AG04450 (cell line): ENCODE results near the gene TGFBR3. TPM values are rescaled to one million over a fixed set of nuclear protein-coding genes. Genes with fewer than 3 reads are reported as not detected.

ENCODE experiments used
- CTCF ChIA-PET: fragments of 300-600, 350-600 bp; formaldehyde crosslinking; extraction: SDS; loops from one replicate; lab custom pipeline; 2022; ENCODE audit warnings: antibody characterized with exemption, inconsistent platforms; lab: Charles Lee
- POLR2A ChIA-PET: fragments of 350-600 bp; formaldehyde crosslinking; extraction: SDS; loops from one replicate; lab custom pipeline; 2021; ENCODE audit warnings: antibody characterized with exemption, inconsistent platforms; lab: Yijun Ruan, JAX
- DNase-seq: peaks from one replicate; pipeline ENCODE4 v3.0.0-alpha.2; 2011; ENCODE audit warnings: low read depth, low spot score
- H3K27ac ChIP-seq: one replicate; pipeline ENCODE4 v1.5.1; 2012; ENCODE audit warnings: low read depth, low read length, control low read depth
- H3K27me3 ChIP-seq: one replicate; pipeline ENCODE4 v1.6.0; 2012; ENCODE audit warnings: low read length; ENCODE audit not compliant: control insufficient read depth, insufficient read depth
- H3K4me3 ChIP-seq: 2 replicates; pipeline ENCODE4 v1.5.1; 2011; ENCODE audit warnings: mild to moderate bottlenecking, low read depth, low read length, control low read depth
- H3K9me3 ChIP-seq: 2 replicates; pipeline ENCODE4 v1.5.1; 2012; ENCODE audit warnings: low read length; ENCODE audit not compliant: control insufficient read depth, insufficient read depth
- CTCF ChIP-seq: IDR thresholded peaks from 2 replicates; pipeline ENCODE4 v1.5.1; 2011; ENCODE audit warnings: low read depth, low read length, control low read depth, inconsistent platforms
- polyA plus RNA-seq: library from polyadenylated mRNA; depleted of rRNA; stranded (reverse); fragments of >200 nt; gene quantifications from 2 replicates; pipeline ENCODE4 v1.2.3, GENCODE V29; 2011

TGFBR3 gene
- polyA plus RNA-seq, 1 experiment: 36.5 TPM

- CTCF ChIA-PET: no interaction called here
- H3K27me3 ChIP-seq: no peaks in the 10 kb centered on the region
- POLR2A ChIA-PET: no interaction called here
Observed at GRCh38 chr1:91720044-91720443, 165.9 kb downstream of the TGFBR3 start.

DNA sequence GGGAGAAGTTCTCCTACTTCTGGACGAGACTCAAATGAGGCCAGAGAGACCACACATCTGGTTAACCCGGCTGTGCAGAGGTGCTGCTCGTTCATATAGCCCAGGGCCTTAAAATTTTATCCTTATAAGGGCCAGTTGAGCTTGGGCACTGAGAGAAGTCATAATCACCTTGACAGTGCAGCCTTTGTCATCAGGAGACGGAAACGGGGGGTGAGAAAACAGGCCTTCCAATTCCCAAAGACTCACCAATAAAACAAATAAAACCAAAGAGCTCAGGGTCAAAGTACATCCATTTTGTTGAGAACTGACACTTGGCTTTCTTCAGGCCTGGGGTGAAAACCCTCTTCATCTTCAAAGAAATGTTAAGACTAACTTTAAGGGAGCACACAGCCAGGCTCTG, 167.1 kb downstream of the TGFBR3 start:
- CTCF ChIA-PET: no interaction called here
- TF ChIP-seq CTCF: no peak
- Histone ChIP-seq H3K9me3 (no peaks in the 10 kb centered on the region), H3K27me3 (no peaks in the 10 kb centered on the region), H3K4me3 (no peak overlapping the region), H3K27ac (no peak overlapping the region)
- POLR2A ChIA-PET: no interaction called here
- no peak for DNase-seq

More at GRCh38 chr1:91720044-91720443, 165.9 kb downstream of the TGFBR3 start:
- no peak overlapping the region for H3K4me3 ChIP-seq
- no peak overlapping the region for H3K27ac ChIP-seq
- H3K9me3 ChIP-seq: no peaks in the 10 kb centered on the region
- DNase-seq: no peak
- TF ChIP-seq CTCF: no peak

DNA sequence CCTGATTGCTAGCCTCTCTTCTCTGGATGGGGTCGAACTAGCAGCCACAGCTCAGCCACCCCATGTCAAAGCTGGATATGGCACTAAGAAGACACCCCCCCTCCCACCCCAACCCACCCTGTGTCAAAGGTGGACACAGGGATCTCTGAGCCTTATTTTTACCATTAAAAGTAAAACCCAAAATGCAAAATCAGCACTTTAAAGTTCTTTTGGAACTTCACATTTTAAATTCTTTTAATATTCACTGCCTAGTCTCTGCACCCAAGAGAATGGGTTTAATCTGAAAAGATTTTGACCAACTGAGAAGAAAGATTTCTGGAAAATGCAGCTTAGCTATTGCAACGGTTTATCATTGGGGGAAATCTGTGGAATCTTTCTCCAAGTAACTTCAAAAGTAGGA, 167.6 kb downstream of the TGFBR3 start:
- H3K9me3 ChIP-seq: no peaks in the 10 kb centered on the region
- no peak overlapping the region for H3K27ac ChIP-seq
- no peak for TF ChIP-seq CTCF
- no peak for DNase-seq
- H3K4me3 ChIP-seq: no peak overlapping the region
- ChIA-PET CTCF (interaction anchor here (0.6 kb wide), 1 partner anchor 207 kb away, joined by 4 read pairs; no protein-coding TSS in a partner anchor), POLR2A (no interaction called here)
- H3K27me3 ChIP-seq: no peaks in the 10 kb centered on the region

DNA sequence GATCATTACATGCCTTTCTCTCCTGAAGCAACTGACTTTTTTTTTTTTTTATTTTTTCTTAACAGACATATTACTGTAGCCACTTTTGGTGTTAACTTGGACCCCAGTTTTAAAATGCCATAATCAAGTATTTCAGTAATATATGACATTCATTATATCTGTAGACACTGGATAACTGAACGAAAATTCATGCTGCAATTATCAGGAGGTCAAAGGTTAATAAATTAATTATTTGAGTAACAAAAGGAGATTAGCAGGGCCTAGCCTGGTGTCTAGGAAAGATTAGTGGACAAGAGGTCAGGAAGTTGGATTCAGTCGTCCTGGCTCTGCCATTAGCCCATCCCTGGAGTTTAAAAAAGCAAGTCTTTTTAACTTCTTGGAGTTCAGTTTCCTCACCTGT, 168.1 kb downstream of the TGFBR3 start:
- no peak for DNase-seq
- ChIA-PET POLR2A (no interaction called here), CTCF (interaction anchor here (0.6 kb wide), 1 partner anchor 206 kb away, joined by 4 read pairs; no protein-coding TSS in a partner anchor)
- H3K4me3 ChIP-seq: no peak overlapping the region
- H3K9me3 ChIP-seq: no peaks in the 10 kb centered on the region
- no peak overlapping the region for H3K27ac ChIP-seq
- no peaks in the 10 kb centered on the region for H3K27me3 ChIP-seq
- no peak for TF ChIP-seq CTCF

DNA sequence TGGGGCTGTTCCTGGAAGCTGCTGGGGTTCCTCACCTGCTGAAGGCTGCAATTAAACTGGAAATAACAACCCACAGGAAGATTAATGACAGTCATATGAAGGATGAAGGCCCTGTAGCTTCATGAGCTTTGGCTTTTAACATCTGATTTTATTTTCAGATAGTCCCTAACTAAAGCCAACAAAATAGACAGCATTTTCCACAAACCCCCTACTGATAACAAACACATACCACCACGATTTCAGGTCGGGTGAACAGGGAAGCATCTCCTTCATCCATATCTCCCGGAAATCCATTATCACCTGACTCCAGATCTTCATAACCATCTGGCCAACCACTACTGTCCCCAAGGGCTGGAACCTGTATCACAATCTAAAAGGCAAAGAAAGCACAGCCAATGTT, 169.6 kb downstream of the TGFBR3 start:
- H3K27me3 ChIP-seq: no peaks in the 10 kb centered on the region
- CTCF ChIA-PET: no interaction called here
- no peak for TF ChIP-seq CTCF
- H3K9me3 ChIP-seq: no peaks in the 10 kb centered on the region
- H3K27ac ChIP-seq: no peak overlapping the region
- no peak overlapping the region for H3K4me3 ChIP-seq
- POLR2A ChIA-PET: no interaction called here
- no peak for DNase-seq
